Transverse colon (tissue), 4 donors: ENCODE measurements around the gene MRPS10. TPM values are rescaled to one million over a fixed set of nuclear protein-coding genes. Genes with fewer than 3 reads are reported as not detected.

Experiments
- DNase-seq: peaks from one replicate; pipeline ENCODE4 v3.0.0-alpha.2; 2019
- H3K27ac ChIP-seq, 4 donors: fragments of 200-600 bp; sonication (generic); 2 replicates each; pipeline ENCODE4 v1.5.1; 2016 to 2018; ENCODE audit warnings: inconsistent platforms in 4 of 4
- H3K27me3 ChIP-seq: fragments of 200-600 bp; sonication (generic); 2 replicates; pipeline ENCODE4 v1.5.1; 2017; ENCODE audit warnings: inconsistent platforms
- H3K36me3 ChIP-seq, 4 donors: fragments of 200-600 bp; sonication (generic); 2 replicates each; pipeline ENCODE4 v1.5.1; 2017 to 2019; ENCODE audit warnings: inconsistent platforms in 4 of 4
- H3K4me1 ChIP-seq, 4 donors: fragments of 200-600 bp; sonication (generic); 2 replicates each; pipeline ENCODE4 v1.5.1; 2017 to 2020; ENCODE audit warnings: inconsistent platforms in 4 of 4
- H3K4me3 ChIP-seq, 4 donors: fragments of 200-600 bp; sonication (generic); 1 replicate in 1 of 4; 2 replicates in 3 of 4; pipeline versions ENCODE4 v1.5.1 to v1.6.1; 2017 to 2019; ENCODE audit warnings: inconsistent platforms in 4 of 4
- H3K9me3 ChIP-seq, 2 donors: fragments of 200-600 bp; sonication (generic); 2 replicates each; pipeline ENCODE4 v1.5.1; 2017 to 2019; ENCODE audit warnings: inconsistent platforms in 2 of 2
- CTCF ChIP-seq, 5 experiments: fragments of 200-600 bp in 3 of 5; fragments of 450-650 bp in 2 of 5; sonication (generic) in 3 of 5; IDR thresholded peaks; 1 replicate in 2 of 5; 2 replicates in 3 of 5; pipeline ENCODE4 v1.5.1; 2016 to 2017; ENCODE audit warnings: antibody characterized with exemption in 5 of 5, inconsistent platforms in 3 of 5, mild to moderate bottlenecking in 2 of 5, moderate library complexity in 1 of 5
- EP300 ChIP-seq: sonication (generic); formaldehyde crosslinking; IDR thresholded peaks from one replicate; pipeline ENCODE4 v1.6.1; 2017; ENCODE audit warnings: antibody characterized with exemption, low read depth
- POLR2A ChIP-seq: fragments of 450-650 bp; IDR thresholded peaks from one replicate; pipeline ENCODE4 v1.6.1; 2016; ENCODE audit warnings: antibody characterized with exemption, mild to moderate bottlenecking, moderate library complexity
- POLR2AphosphoS5 ChIP-seq, 3 donors: sonication (generic); formaldehyde crosslinking; IDR thresholded peaks; one replicate each; pipeline ENCODE4 v1.6.1; 2016; ENCODE audit warnings: antibody characterized with exemption in 3 of 3
- WGBS, 2 donors: methylation state at CpG; one replicate each; pipeline ENCODE4 v1.1.5; 2018; ENCODE audit warnings: low coverage in 1 of 2; 5-methylcytosine and 5-hydroxymethylcytosine counted together
- in situ Hi-C, 4 donors: fragments of 200-750 bp; cut with MboI; loops; one replicate each; pipeline versions ENCODE4 v1.15.0 to v1.15.1; 2017; ENCODE audit warnings: low sequenced_read_pairs in 3 of 4, low pct_ligation_motif_present in 1 of 4, low pct_unique_long_range_greater_than_20kb in 1 of 4
- intact Hi-C: fragments of 100-400 bp; cut with DNase I; formaldehyde crosslinking; loops from one replicate; pipeline ENCODE4 v1.15.1; 2023; ENCODE audit warnings: low total_unique reads
- total RNA-seq, 4 donors: library from RNA; depleted of rRNA; stranded (reverse); fragments of >200 nt; gene quantifications; one replicate each; pipeline ENCODE4 v1.1.0, GENCODE V29; 2016

The MRPS10 gene
- total RNA-seq, 4 donors from 2014 or later: 23.6 to 75.4 (median 24.6) TPM

DNA sequence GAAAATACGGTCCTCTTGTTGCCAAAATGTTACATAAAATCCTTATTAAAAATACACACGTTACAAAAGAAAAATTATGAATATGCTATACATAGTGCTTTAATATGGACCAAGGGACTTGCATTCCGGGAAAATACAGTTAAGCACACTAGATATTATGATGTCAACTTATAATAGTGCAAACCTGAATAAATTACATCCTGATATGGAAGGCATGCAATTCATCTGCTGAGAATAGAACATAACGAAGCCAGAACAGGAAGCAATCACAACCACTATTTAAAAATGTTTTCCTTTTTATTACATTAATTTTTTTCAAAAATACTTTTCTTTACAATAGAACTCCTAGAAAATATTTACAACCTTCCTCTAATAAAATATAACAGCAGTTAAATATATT is 7.8 kb upstream of the MRPS10 start:
- H3K27ac ChIP-seq: peak overlapping the region; percentile 74 to 80 (median 78)
- intact Hi-C loops: no loop called here
- DNase-seq: no peak
- H3K36me3 ChIP-seq: no peaks in the 10 kb centered on the region
- WGBS, 2 donors: 58% methylated on average over 4 of the region's 4 CpGs; no CpG with 5 or more reads in 1 of the 2 donors
- H3K4me3 ChIP-seq: no peak overlapping the region
- no peaks in the 10 kb centered on the region for H3K27me3 ChIP-seq
- H3K9me3 ChIP-seq: no peaks in the 10 kb centered on the region
- no peak for TF ChIP-seq POLR2A
- no peak for TF ChIP-seq EP300
- no peak for TF ChIP-seq CTCF (IDR thresholded peaks at IDR 0.05)
- TF ChIP-seq POLR2AphosphoS5 (IDR thresholded peaks at IDR 0.05): no peak
- H3K4me1 ChIP-seq: peaks cover 0 to 38% (median 23%) of the 10 kb centered on the region in 4 donors
- in situ Hi-C loops: no loop called here

GRCh38 chr6:42225029-42225339 is 7.3 kb upstream of the MRPS10 start:
- in situ Hi-C loops: no loop called here
- peak overlapping the region in 2 of 4 donors; percentile 74 to 75 for H3K27ac ChIP-seq
- TF ChIP-seq POLR2A (no peak), POLR2AphosphoS5 (IDR thresholded peaks at IDR 0.05) (no peak), EP300 (no peak), CTCF (IDR thresholded peaks at IDR 0.05) (no peak)

DNA sequence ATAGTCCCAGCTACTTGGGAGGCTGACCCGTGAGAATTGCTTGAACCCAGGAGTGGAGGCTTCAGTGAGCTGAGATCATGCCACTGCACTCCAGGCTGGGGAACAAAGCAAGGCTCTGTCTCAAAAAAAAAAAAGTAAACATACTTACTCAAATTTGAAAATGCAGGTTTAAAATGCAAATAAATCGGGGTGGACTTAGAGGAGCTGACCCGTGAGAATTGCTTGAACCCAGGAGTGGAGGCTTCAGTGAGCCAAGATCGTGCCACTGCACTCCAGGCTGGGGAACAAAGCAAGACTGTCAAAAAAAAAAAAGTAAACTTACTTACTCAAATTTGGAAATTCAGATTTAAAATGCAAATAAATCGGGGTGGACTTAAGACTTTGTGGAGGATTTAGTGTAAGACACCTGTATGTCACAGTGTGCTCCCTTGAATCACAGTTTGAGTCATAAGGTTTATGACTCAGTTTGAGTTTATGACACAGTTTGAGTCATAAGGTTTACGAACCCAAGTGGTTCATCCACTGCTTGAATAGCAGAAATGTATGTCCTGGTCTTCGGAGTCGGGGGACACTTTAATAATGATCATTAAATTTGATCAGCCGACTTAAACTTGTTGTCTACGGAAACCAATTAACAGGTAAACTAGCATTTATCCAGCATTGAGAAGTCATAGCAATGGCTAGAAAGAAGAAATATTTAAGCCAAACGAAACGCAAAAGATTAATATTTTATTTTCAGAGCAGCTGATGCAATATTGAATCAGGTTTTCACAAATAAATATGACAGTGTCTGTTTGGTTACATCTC is 6.8 kb upstream of the MRPS10 start:
- in situ Hi-C loops: loop anchor here in 2 of 4 donors (25.0 kb wide), 2 partner anchors 287 to 312 kb away; partner anchors contain the start of genes BYSL (in 1 of the 2), CCND3 (in 1 of the 2) and MED20 (in 1 of the 2)
- WGBS, 2 donors: 43 to 47% methylated on average over 12 of the region's 12 CpGs

More at GRCh38 chr6:42225029-42225339, 7.3 kb upstream of the MRPS10 start:
- Histone ChIP-seq H3K9me3 (no peaks in the 10 kb centered on the region), H3K4me1 (peaks cover 0 to 38% (median 23%) of the 10 kb centered on the region in 4 donors), H3K36me3 (no peaks in the 10 kb centered on the region), H3K27me3 (no peaks in the 10 kb centered on the region), H3K4me3 (no peak overlapping the region)
- no peak for DNase-seq
- intact Hi-C loops: no loop called here

More for the DNA sequence above, 6.8 kb upstream of the MRPS10 start:
- intact Hi-C loops: no loop called here
- no peaks in the 10 kb centered on the region for H3K36me3 ChIP-seq
- peak in 2 of 3 donors; percentile 46 to 68 for TF ChIP-seq POLR2AphosphoS5 (IDR thresholded peaks at IDR 0.05)
- TF ChIP-seq POLR2A: no peak
- no peak for TF ChIP-seq CTCF (IDR thresholded peaks at IDR 0.05)
- no peak for TF ChIP-seq EP300
- H3K4me1 ChIP-seq: peaks cover 0 to 38% (median 23%) of the 10 kb centered on the region in 4 donors
- peak overlapping the region; percentile 35 to 74 (median 52) for H3K27ac ChIP-seq
- no peak overlapping the region for H3K4me3 ChIP-seq
- DNase-seq: no peak
- H3K9me3 ChIP-seq: no peaks in the 10 kb centered on the region
- H3K27me3 ChIP-seq: no peaks in the 10 kb centered on the region
